K562 (cell line): ENCODE data around the gene USP5. TPM values are rescaled to one million over a fixed set of nuclear protein-coding genes. Genes with fewer than 3 reads are reported as not detected.

Source experiments
- ARID3A ChIP-seq: IDR thresholded peaks from 2 replicates; pipeline ENCODE4 v1.6.1; 2012; ENCODE audit warnings: low read depth, low read length, improper control_type of control experiment, borderline replicate concordance
- ATF1 ChIP-seq, 2 experiments: fragments of 450-650 bp in 1 of 2; IDR thresholded peaks; 2 replicates each; pipeline ENCODE4 v1.6.1; 2016; ENCODE audit warnings: missing compliant biosample characterization in 1 of 2, missing genetic modification characterization in 1 of 2
- CLOCK ChIP-seq: fragments of 250-450 bp; sonication (Bioruptor Pico); IDR thresholded peaks from 2 replicates; pipeline ENCODE4 v1.4.0; 2020; ENCODE audit warnings: mild to moderate bottlenecking, moderate library complexity, borderline replicate concordance
- E2F6 ChIP-seq, 2 experiments: IDR thresholded peaks; 2 replicates each; pipeline ENCODE4 v1.6.1; 2011; ENCODE audit warnings: borderline replicate concordance in 1 of 2, control low read depth in 1 of 2, low read depth in 1 of 2, low read length in 1 of 2, mild to moderate bottlenecking in 1 of 2, mixed read lengths in 1 of 2, moderate library complexity in 1 of 2; ENCODE audit not compliant: insufficient read depth in 1 of 2, insufficient read length in 1 of 2, poor library complexity in 1 of 2, severe bottlenecking in 1 of 2; ENCODE audit errors: extremely low read depth in 1 of 2
- FOXM1 ChIP-seq, 2 experiments: fragments of 450-650 bp in 1 of 2; sonication (generic) in 1 of 2; formaldehyde crosslinking in 1 of 2; IDR thresholded peaks; 2 replicates each; pipeline versions ENCODE4 v1.6.1 to v1.9.0; 2017 to 2022; ENCODE audit warnings: low read depth in 2 of 2, mild to moderate bottlenecking in 2 of 2, missing genetic modification reagents in 1 of 2, moderate library complexity in 1 of 2
- POLR2AphosphoS5 ChIP-seq: IDR thresholded peaks from 2 replicates; pipeline ENCODE4 v1.6.1; 2011; ENCODE audit warnings: mild to moderate bottlenecking, low read depth, low read length, moderate library complexity; ENCODE audit not compliant: control insufficient read depth, insufficient read depth
- RNF2 ChIP-seq: sonication (generic); IDR thresholded peaks from 2 replicates; pipeline ENCODE4 v1.6.1; 2016
- XRCC5 ChIP-seq: fragments of 200-400 bp; formaldehyde crosslinking; IDR thresholded peaks from 2 replicates; pipeline ENCODE4 v1.6.1; 2017; ENCODE audit warnings: low read depth, mild to moderate bottlenecking, low read length
- ZFP30 ChIP-seq: fragments of 250-450 bp; sonication (Bioruptor Pico); IDR thresholded peaks from 2 replicates; pipeline ENCODE4 v1.8.0; 2022; ENCODE audit warnings: moderate library complexity, mild to moderate bottlenecking, inconsistent platforms, borderline replicate concordance
- polyA plus RNA-seq, 8 experiments: library from polyadenylated mRNA; depleted of rRNA in 4 of 8; stranded (reverse) in 5 of 8; unstranded in 3 of 8; fragments of >200 nt; fragmentation: Nextera tagmentation in 2 of 8; fragmentation: Illumina TruSeq in 1 of 8; extraction: Ambion mirVana in 2 of 8; extraction: Trizol in 1 of 8; gene quantifications; 2 replicates each; pipeline versions ENCODE4 v1.2.1 to v1.2.3, GENCODE V29; 2011 to 2014; ENCODE audit warnings: inconsistent platforms in 1 of 8, missing spikeins in 1 of 8
- total RNA-seq, 7 experiments: library from RNA; depleted of rRNA in 6 of 7; stranded (reverse); fragments of >200 nt in 6 of 7; fragmentation: Illumina TruSeq in 2 of 7; extraction: Trizol in 2 of 7; gene quantifications; 2 replicates each; pipeline versions ENCODE4 v1.2.1 to v1.2.3, GENCODE V29; 2011 to 2021; ENCODE audit warnings: low replicate concordance in 1 of 7
- TF ChIP-seq, protein P1 (sequence below), 2 experiments: fragments of 150-350 bp in 1 of 2; IDR thresholded peaks; 2 replicates each; pipeline ENCODE4 v1.6.1; 2012 to 2016; ENCODE audit warnings: low read depth in 2 of 2, low read length in 2 of 2, mild to moderate bottlenecking in 1 of 2, moderate library complexity in 1 of 2
- TF ChIP-seq, protein P2 (sequence below): fragments of 450-650 bp; IDR thresholded peaks from 2 replicates; pipeline ENCODE4 v1.6.1; 2016; ENCODE audit warnings: borderline replicate concordance

Gene USP5
- total and polyA plus RNA-seq, 9 of the 15 experiments (the other 6 are each of a cell fraction or from before 2014, with no cell fraction given) = 1.4 to 107 (median 48.6) TPM

GRCh38 chr12:6873094-6874014, 21.4 kb downstream of the USP5 start, which contains the start of gene SPSB2 (continued):
- TF ChIP-seq E2F6 (IDR thresholded peaks at IDR 0.05; ENCODE audit: borderline replicate concordance in 1 of 2, extremely low read depth in 1 of 2, insufficient read depth in 1 of 2, insufficient read length in 1 of 2, low read depth in 1 of 2, low read length in 1 of 2, poor library complexity in 1 of 2, severe bottlenecking in 1 of 2) = peak in 1 of 2 experiments; percentile 35
- TF ChIP-seq POLR2AphosphoS5 = peak; percentile 36
- TF ChIP-seq ARID3A = no peak
- no peak for TF ChIP-seq ZFP30 (CRISPR knock-in tag)
- TF ChIP-seq, protein P1, sequence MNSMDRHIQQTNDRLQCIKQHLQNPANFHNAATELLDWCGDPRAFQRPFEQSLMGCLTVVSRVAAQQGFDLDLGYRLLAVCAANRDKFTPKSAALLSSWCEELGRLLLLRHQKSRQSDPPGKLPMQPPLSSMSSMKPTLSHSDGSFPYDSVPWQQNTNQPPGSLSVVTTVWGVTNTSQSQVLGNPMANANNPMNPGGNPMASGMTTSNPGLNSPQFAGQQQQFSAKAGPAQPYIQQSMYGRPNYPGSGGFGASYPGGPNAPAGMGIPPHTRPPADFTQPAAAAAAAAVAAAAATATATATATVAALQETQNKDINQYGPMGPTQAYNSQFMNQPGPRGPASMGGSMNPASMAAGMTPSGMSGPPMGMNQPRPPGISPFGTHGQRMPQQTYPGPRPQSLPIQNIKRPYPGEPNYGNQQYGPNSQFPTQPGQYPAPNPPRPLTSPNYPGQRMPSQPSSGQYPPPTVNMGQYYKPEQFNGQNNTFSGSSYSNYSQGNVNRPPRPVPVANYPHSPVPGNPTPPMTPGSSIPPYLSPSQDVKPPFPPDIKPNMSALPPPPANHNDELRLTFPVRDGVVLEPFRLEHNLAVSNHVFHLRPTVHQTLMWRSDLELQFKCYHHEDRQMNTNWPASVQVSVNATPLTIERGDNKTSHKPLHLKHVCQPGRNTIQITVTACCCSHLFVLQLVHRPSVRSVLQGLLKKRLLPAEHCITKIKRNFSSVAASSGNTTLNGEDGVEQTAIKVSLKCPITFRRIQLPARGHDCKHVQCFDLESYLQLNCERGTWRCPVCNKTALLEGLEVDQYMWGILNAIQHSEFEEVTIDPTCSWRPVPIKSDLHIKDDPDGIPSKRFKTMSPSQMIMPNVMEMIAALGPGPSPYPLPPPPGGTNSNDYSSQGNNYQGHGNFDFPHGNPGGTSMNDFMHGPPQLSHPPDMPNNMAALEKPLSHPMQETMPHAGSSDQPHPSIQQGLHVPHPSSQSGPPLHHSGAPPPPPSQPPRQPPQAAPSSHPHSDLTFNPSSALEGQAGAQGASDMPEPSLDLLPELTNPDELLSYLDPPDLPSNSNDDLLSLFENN (IDR thresholded peaks at IDR 0.05; ENCODE audit: low read depth in 2 of 2, low read length in 2 of 2) = no peak
- TF ChIP-seq RNF2 = no peak
- TF ChIP-seq, protein P2, sequence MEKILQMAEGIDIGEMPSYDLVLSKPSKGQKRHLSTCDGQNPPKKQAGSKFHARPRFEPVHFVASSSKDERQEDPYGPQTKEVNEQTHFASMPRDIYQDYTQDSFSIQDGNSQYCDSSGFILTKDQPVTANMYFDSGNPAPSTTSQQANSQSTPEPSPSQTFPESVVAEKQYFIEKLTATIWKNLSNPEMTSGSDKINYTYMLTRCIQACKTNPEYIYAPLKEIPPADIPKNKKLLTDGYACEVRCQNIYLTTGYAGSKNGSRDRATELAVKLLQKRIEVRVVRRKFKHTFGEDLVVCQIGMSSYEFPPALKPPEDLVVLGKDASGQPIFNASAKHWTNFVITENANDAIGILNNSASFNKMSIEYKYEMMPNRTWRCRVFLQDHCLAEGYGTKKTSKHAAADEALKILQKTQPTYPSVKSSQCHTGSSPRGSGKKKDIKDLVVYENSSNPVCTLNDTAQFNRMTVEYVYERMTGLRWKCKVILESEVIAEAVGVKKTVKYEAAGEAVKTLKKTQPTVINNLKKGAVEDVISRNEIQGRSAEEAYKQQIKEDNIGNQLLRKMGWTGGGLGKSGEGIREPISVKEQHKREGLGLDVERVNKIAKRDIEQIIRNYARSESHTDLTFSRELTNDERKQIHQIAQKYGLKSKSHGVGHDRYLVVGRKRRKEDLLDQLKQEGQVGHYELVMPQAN = peak; percentile 10; the same call in 1 of the 2 replicates
- TF ChIP-seq CLOCK = no peak
- TF ChIP-seq ATF1 (CRISPR knock-in tag; IDR thresholded peaks at IDR 0.05) = no peak
- 0 out of 2 replicates have a peak, but pooled peaks have one; percentile 22 for TF ChIP-seq ATF1 (tag; IDR thresholded peaks at IDR 0.05)
- no peak for TF ChIP-seq FOXM1 (IDR thresholded peaks at IDR 0.05; ENCODE audit: low read depth)
- no peak for TF ChIP-seq FOXM1 (CRISPR knock-in tag; IDR thresholded peaks at IDR 0.05; ENCODE audit: low read depth)
- no peak for TF ChIP-seq XRCC5
